ENCODE measurements around the gene RAB10. TPM values are rescaled to one million over a fixed set of nuclear protein-coding genes. Genes with fewer than 3 reads are reported as not detected.
A peak's percentile ranks its signal among the peaks of the same experiment; 100 is the strongest.
"Not testable (repeated sequence)": the region's sequence is repeated elsewhere in the genome, so short reads cannot be mapped to it uniquely, and the experiment has no call there.

The RAB10 gene
- total RNA-seq, 2 donors from 2014 or later: 171 to 173 TPM

DNA sequence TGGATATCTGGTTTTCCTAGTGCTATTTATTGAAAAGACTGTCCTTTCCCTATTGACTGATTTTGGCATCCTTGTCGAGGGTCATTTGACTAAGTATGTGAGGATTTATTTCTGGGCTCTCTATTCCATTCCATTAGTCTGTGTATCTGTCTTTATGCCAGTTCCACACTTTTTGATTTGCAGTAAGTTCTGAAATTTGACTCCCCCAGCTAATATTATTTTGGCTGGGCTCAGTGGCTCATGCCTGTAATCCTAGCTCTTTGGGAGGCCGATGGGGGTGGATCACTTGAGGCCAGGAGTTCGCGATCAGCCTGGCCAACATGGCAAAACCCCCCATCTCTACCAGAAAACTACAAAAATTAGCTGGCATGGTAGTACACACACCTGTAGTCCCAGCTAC is 92.2 kb downstream of the RAB10 start:
- DNase-seq (no peak), ATAC-seq (no peak)
- intact Hi-C loops (cut with DNase I, micrococcal nuclease): no loop called here

GRCh38 chr2:26128176-26128575 is 94.3 kb downstream of the RAB10 start:
- ATAC-seq (no peak), DNase-seq (no peak)
- intact Hi-C loops (cut with DNase I, micrococcal nuclease): no loop called here

- ATAC-seq: no peak
- intact Hi-C loops (cut with DNase I, micrococcal nuclease): no loop called here
- no peak for DNase-seq
These were observed 96.9 kb downstream of the RAB10 start for GRCh38 chr2:26130763-26131162.

DNA sequence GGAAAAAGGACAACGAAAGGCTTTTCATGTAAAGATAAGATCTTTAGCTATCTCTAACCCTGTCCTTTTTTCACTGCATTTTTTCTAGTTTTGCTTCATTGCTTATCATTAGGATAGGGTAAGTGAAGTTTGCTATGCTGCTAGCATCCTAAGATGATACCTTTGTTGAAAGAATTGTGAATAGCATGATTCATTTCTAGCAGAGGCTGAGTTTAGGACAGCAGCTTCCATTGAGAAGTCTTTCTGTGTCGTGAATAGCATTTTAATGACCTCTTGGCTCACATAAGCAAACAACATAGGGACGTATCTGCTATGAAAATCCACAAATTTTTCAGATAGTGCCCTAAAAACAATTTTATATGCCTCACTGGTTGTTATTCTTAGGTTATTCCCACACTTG is 102.6 kb downstream of the RAB10 start:
- no peak for DNase-seq
- intact Hi-C loops (cut with DNase I, micrococcal nuclease): no loop called here
- no peak for ATAC-seq

DNA sequence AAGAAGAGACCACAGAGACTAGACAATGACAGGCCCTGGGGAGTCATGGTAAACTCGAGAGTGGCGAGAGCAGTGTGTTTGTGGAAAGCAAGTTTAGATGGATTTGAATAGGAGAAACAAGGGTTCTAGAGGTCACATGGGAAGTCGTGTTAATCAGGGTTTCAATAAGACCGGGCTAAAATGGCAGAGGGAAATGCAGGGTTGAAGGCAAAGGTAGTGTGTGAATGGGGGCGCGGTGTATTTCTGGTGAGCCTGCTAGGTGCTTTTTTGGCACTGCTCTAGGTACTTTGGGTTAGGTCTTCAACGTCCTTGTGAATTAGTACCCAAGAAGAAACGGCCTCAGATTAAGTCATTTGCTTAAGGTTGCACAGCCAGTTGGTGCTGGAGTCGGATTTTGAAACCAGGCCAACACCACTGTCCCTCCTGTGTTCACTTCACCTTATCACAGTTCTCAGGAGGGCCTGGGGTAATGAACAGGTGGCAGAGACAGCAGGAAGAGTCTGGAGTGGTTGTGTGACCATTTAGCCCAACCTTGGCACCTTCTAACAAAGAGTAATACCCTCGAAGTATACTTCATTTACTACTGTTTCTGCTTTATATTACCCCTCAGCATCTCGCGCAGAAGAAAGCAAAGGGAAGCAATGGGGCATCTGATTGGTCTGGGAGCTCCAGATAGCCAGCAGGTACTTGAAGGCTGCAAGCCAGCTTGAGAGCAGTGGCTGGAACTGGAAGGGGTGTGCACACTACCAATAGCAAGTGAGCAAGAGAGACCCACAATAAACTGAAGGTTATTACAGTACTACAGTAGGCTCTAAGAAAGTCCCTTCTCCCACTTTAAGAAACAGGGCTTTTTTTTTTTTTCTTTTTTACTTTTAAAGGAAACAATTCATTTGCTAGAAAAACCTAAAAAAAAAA is 105.6 kb downstream of the RAB10 start:
- DNase-seq (peak; percentile 27 to 35), ATAC-seq (peak; percentile 49)
- intact Hi-C loops (cut with DNase I, micrococcal nuclease): loop anchor here in 1 of 2 donors (10.0 kb wide), 1 partner anchor 145 kb away; no protein-coding TSS in a partner anchor

DNA sequence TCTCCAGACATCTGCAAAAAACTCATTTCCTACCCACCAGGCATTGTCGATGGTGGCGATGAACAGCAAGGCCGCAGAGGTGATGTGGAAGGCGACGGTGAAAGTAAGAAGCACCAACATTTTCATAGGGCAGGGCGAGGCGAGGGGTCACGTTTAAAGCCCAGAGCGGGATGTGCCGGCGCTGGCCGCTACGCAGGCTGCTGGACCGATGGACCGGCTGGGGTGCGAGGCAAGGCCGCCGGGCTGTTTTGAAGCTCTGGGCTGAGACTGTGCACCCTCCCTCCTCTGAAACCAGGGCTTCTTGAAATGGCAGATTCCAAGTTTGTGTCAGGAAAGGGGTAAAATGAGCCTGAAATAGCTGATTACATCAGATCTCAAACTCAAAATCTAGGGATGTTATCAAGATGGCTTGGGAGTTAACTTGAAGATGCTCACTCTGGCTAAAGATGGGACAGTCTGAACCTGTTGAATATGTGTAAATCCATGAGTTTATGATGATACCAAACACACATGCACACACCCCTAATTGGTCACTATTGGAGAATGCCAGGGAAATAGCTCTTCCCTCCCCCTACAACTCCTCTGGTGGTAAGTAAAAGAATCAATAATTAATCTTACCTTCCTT is 107.4 kb downstream of the RAB10 start:
- ATAC-seq (no peak), DNase-seq (no peak)
- intact Hi-C loops (cut with DNase I, micrococcal nuclease): loop anchor here in 1 of 2 donors (10.0 kb wide), 1 partner anchor 146 kb away; no protein-coding TSS in a partner anchor

- peak; percentile 53 to 65 for DNase-seq
- peak; percentile 79 for ATAC-seq
- intact Hi-C loops (cut with DNase I, micrococcal nuclease): loop anchor here in 1 of 2 donors (2.0 to 10.0 kb wide), 2 partner anchors 149 to 193 kb away; no protein-coding TSS in a partner anchor
These were observed 110.1 kb downstream of the RAB10 start for GRCh38 chr2:26144031-26144430.

DNA sequence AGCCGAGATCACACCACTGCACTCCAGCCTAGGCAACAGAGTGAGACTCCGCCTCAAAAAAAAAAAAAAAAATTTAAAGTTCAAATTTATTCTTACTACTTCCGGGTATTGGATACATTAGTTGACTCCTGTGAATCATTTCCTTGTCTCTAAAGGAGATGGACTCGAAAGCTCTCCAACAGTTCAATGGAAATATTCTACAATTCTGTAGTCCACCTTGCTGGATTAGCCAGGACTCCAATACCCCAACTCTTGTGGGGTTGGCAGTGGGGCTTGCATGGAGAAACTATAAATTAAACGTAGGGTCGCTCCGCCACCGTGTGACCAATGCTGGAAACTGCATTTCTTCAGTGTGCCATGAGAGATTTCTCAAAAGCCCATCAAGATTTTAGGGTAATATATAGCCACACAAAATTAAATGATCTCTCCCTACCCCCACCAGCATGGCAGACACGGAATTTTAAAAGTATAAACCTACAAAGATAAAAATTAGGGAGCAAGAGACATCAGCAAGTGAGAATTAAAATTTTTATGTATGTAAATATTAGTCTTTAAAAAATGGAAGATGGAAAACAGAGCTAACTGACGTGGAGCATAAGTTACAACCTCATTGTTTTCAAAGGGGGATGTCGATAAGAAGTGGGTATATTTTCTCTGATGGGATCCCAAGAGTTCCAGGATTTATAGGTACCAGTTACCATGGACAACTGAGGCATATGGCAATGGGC is 111.2 kb downstream of the RAB10 start:
- DNase-seq (peak; percentile 41 to 70), ATAC-seq (peak; percentile 77)
- intact Hi-C loops (cut with DNase I, micrococcal nuclease): loop anchor here in 1 of 2 donors (2.0 to 10.0 kb wide), 2 partner anchors 150 to 194 kb away; no protein-coding TSS in a partner anchor

DNA sequence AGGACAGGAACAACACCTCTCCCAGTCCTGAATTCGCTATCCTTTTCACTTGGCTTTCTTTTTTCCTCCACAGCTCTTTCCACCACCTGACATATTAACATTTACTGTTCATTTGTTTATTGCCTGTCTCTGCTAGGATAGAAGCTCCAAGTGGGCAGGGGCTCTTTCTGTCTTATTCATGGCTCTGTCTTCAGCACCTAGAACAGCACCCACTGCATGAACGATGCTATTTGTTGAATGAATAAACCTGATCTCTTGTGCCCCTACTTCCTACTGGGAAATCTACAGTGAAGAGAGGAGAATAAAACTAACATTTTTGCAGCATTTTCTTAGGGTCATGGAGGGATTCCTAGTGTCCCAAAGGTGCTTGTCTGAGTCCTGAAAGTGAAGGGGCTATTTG is 114.6 kb downstream of the RAB10 start:
- DNase-seq: no peak
- no peak for ATAC-seq
- intact Hi-C loops (cut with DNase I, micrococcal nuclease): loop anchor here in 1 of 2 donors (10.0 kb wide), 1 partner anchor 154 kb away; no protein-coding TSS in a partner anchor

DNA sequence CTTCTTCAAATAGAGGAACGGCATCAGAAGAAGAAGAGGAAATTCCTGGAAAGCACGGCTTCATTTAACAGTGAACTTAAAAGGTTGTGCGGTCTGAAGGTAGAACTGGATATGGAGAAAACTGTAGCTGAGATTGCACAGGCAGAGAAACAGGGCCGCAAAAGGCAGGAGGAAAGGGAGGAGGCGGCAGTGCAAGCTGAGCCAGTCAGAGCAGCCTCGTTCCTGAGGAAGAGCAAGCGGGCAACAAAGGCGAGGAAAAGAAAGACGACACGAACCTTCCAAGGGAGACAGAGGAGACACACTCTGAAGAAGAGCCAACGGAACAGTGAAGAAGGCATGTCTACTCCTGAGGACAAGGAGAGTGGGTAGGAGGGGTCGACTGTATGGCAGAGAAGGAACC is 116.4 kb downstream of the RAB10 start:
- ATAC-seq (no peak), DNase-seq (no peak)
- intact Hi-C loops (cut with DNase I, micrococcal nuclease): no loop called here

GRCh38 chr2:26157580-26157979 is 123.7 kb downstream of the RAB10 start:
- intact Hi-C loops (cut with DNase I, micrococcal nuclease): no loop called here
- no peak for ATAC-seq
- DNase-seq: no peak

GRCh38 chr2:26161926-26162325 is 128.0 kb downstream of the RAB10 start:
- no peak for ATAC-seq
- intact Hi-C loops (cut with DNase I, micrococcal nuclease): no loop called here
- no peak for DNase-seq

- no peak for DNase-seq
- intact Hi-C loops (cut with DNase I, micrococcal nuclease): no loop called here
These were observed 129.1 kb downstream of the RAB10 start for GRCh38 chr2:26162963-26163362.

GRCh38 chr2:26164231-26164630 is 130.3 kb downstream of the RAB10 start:
- intact Hi-C loops (cut with DNase I, micrococcal nuclease): no loop called here
- ATAC-seq: no peak
- no peak for DNase-seq

More at GRCh38 chr2:26162963-26163362, 129.1 kb downstream of the RAB10 start:
- no peak for ATAC-seq

DNA sequence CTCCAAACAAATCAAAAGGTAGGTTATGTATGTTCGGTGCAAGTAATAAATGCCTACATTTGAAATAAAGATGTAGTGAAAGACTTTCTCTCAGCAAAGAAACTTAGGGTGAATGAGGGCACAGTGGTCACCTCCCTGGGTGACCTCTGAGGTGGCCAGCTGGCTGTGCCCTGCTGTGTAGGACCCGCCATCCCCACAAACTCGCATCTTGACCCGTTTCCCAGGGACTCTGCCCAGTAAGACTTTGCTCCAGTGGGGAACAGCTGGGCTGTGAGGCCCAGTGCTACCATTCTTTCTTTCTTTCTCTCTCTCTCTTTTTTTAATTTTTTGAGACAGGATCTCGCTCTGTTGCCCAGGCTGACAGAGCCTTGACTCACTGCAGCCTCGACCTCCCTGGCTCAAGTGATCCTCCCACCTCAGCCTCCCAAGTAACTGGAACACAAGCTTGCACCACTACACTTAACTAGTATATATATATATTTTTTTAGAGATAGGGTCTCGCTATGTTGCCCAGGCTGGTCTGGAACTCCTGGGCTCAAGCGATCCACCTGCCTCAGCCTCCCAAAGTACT is 130.8 kb downstream of the RAB10 start:
- no peak for DNase-seq
- no peak for ATAC-seq
- intact Hi-C loops (cut with DNase I, micrococcal nuclease): no loop called here

DNA sequence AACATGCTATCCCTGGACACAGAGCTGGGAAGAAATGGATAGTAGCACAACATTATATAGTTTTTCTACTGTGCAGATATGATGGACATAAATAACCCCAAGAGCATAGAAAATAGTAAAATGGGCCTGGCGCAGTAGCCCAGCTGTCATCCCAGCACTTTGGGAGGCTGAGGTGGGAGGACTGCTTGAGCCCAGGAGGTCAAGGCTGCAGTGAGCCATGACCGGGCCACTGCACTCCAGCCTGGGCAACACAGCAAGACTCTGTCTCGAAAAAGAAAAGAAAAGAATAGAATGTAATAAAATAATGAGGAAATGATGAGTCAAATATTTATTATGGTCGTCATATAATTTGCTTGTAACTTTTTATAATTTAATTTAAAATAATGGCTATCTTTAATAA is 131.5 kb downstream of the RAB10 start:
- ATAC-seq (no peak), DNase-seq (no peak)
- intact Hi-C loops (cut with DNase I, micrococcal nuclease): no loop called here

- ATAC-seq; intact Hi-C loops (cut with DNase I, micrococcal nuclease); DNase-seq: not testable (repeated sequence)
These were observed 132.7 kb downstream of the RAB10 start for GRCh38 chr2:26166541-26166940.

- DNase-seq (no peak), ATAC-seq (no peak)
- intact Hi-C loops (cut with DNase I, micrococcal nuclease): no loop called here
These were observed 134.9 kb downstream of the RAB10 start for GRCh38 chr2:26168785-26169184.

GRCh38 chr2:26169226-26169625 is 135.3 kb downstream of the RAB10 start:
- DNase-seq (no peak), ATAC-seq (no peak)
- intact Hi-C loops (cut with DNase I, micrococcal nuclease): no loop called here
